ENCODE data around the gene TYK2. TPM values are rescaled to one million over a fixed set of nuclear protein-coding genes. Genes with fewer than 3 reads are reported as not detected.
A peak's percentile ranks its signal among the peaks of the same experiment; 100 is the strongest.

The TYK2 gene
- total and polyA plus RNA-seq, 7 experiments from 2014 or later = 45.4 to 346 (median 273) TPM

- H3K27me3 ChIP-seq (ENCODE audit: control insufficient read depth in 2 of 2, insufficient read depth in 2 of 2, low read length in 2 of 2) = no peaks in the 10 kb centered on the region
- ChIA-PET CTCF (no interaction called here), POLR2A (no interaction called here)
- H3K36me3 Mint-ChIP-seq = peaks cover 0 to 13% (median 0%) of the 10 kb centered on the region in 5 donors
- H3K27ac Mint-ChIP-seq = no peak overlapping the region
- peaks cover 0 to 2% (median 0%) of the 10 kb centered on the region in 11 donors for H3K9me3 Mint-ChIP-seq
- intact Hi-C loops (cut with micrococcal nuclease) = no loop called here
- no peaks in the 10 kb centered on the region for H3K27me3 Mint-ChIP-seq
- H3K4me1 Mint-ChIP-seq = peaks cover 5 to 22% (median 12%) of the 10 kb centered on the region in 7 donors
- DNase-seq (no peak), ATAC-seq (no peak)
- H3K4me3 Mint-ChIP-seq = peak overlapping the region in 1 of 10 donors; percentile 37
- no peak overlapping the region for H3K27ac ChIP-seq (ENCODE audit: low read depth, low read length)
- no peak overlapping the region for H3K4me3 ChIP-seq (ENCODE audit: low read length)
- H3K9me3 ChIP-seq (ENCODE audit: control insufficient read depth in 2 of 3, low read length in 3 of 3) = no peaks in the 10 kb centered on the region
- H3K36me3 ChIP-seq (ENCODE audit: control insufficient read depth in 2 of 3, insufficient read depth in 3 of 3, low read length in 3 of 3) = peaks cover 4 to 90% (median 31%) of the 10 kb centered on the region in 3 experiments
- H3K4me1 ChIP-seq (ENCODE audit: control insufficient read depth in 2 of 2, insufficient read depth in 2 of 2, low read length in 2 of 2) = peaks cover 10 to 15% of the 10 kb centered on the region in 2 donors
Observed at GRCh38 chr19:10327793-10328192, 52.6 kb downstream of the TYK2 start.

GRCh38 chr19:10325732-10326131 is 54.6 kb downstream of the TYK2 start:
- Mint-ChIP-seq H3K27ac (no peak overlapping the region), H3K27me3 (no peaks in the 10 kb centered on the region), H3K9me3 (no peaks in the 10 kb centered on the region), H3K4me1 (peaks cover 0 to 9% (median 3%) of the 10 kb centered on the region in 7 donors), H3K4me3 (no peak overlapping the region), H3K36me3 (peaks cover 5 to 13% (median 5%) of the 10 kb centered on the region in 5 donors)
- ATAC-seq (no peak), DNase-seq (no peak)
- intact Hi-C loops (cut with micrococcal nuclease) = no loop called here
- H3K9me3 ChIP-seq (ENCODE audit: control insufficient read depth in 2 of 3, low read length in 3 of 3) = no peaks in the 10 kb centered on the region
- CTCF ChIA-PET = interaction anchor here (1.2 kb wide), 1 partner anchor 40 kb away, joined by 5 read pairs; no protein-coding TSS in a partner anchor
- no peaks in the 10 kb centered on the region for H3K4me1 ChIP-seq (ENCODE audit: control insufficient read depth in 2 of 2, insufficient read depth in 2 of 2, low read length in 2 of 2)
- peaks cover 4 to 99% (median 31%) of the 10 kb centered on the region in 3 experiments for H3K36me3 ChIP-seq (ENCODE audit: control insufficient read depth in 2 of 3, insufficient read depth in 3 of 3, low read length in 3 of 3)
- H3K27me3 ChIP-seq (ENCODE audit: control insufficient read depth in 2 of 2, insufficient read depth in 2 of 2, low read length in 2 of 2) = no peaks in the 10 kb centered on the region
- no peak overlapping the region for H3K4me3 ChIP-seq (ENCODE audit: low read length)
- POLR2A ChIA-PET = interaction anchor here (1.0 kb wide), 1 partner anchor 12 kb away, joined by 3 read pairs; no protein-coding TSS in a partner anchor
- H3K27ac ChIP-seq (ENCODE audit: low read depth, low read length) = no peak overlapping the region

DNA sequence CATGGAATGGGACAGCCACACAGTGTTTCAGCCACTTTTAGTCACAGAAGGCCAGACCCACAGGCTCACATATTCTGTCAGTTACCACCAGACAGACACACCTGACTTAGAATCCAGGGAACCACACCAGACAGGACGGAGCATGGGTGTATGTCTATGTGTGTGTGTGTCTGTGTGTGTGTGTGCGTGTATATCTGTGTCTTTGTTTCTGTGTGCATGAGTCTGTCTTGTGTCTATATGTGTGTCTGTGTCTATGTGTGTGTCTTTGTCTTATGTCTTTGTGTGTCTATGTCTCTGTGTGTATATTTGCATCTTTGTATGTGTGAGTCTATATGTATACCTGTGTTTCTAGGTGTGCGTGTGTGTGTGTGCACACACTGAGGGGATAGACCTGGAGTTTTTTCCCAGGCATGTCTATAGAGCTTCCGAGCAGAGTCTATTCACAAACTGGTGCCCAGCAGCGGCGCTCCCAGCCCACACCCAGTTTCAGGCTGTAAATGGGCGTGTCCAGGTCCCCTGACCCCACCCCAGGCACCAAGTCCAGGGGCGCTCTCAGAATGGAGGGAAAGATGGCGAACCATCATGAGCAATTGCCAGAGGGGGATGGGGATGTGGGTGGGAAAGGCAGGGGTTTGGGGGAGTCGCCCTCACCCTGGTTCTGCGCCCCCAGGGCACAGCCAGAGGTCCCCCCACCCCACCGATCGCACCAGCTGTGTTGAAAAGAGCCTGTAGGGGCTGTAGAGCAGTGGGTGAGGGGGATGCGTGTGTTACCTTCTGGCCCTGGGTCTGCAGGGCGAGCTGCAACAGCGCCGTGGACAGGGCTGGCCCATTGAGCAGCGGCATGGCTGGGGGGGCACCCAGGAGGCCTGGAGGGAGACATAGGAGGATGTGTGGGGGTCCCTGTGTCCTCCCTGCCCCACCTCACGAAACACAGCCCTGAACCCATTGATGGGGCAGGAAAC is 58.2 kb downstream of the TYK2 start:
- no peaks in the 10 kb centered on the region for H3K9me3 ChIP-seq (ENCODE audit: control insufficient read depth in 2 of 3, low read length in 3 of 3)
- POLR2A ChIA-PET = no interaction called here
- Mint-ChIP-seq H3K4me3 (peak overlapping the region in 1 of 10 donors; percentile 14), H3K27ac (peak overlapping the region in 2 of 9 donors; percentile 1 to 56), H3K9me3 (no peaks in the 10 kb centered on the region), H3K27me3 (no peaks in the 10 kb centered on the region), H3K36me3 (peaks cover 5 to 14% (median 9%) of the 10 kb centered on the region in 5 donors), H3K4me1 (peaks cover 0 to 3% (median 0%) of the 10 kb centered on the region in 7 donors)
- DNase-seq (no peak), ATAC-seq (no peak)
- no peak overlapping the region for H3K4me3 ChIP-seq (ENCODE audit: low read length)
- no peaks in the 10 kb centered on the region for H3K27me3 ChIP-seq (ENCODE audit: control insufficient read depth in 2 of 2, insufficient read depth in 2 of 2, low read length in 2 of 2)
- no peak overlapping the region for H3K27ac ChIP-seq (ENCODE audit: low read depth, low read length)
- H3K36me3 ChIP-seq (ENCODE audit: control insufficient read depth in 2 of 3, insufficient read depth in 3 of 3, low read length in 3 of 3) = peaks cover 7 to 97% (median 14%) of the 10 kb centered on the region in 3 experiments
- no peaks in the 10 kb centered on the region for H3K4me1 ChIP-seq (ENCODE audit: control insufficient read depth in 2 of 2, insufficient read depth in 2 of 2, low read length in 2 of 2)
- CTCF ChIA-PET = no interaction called here
- intact Hi-C loops (cut with micrococcal nuclease) = no loop called here

DNA sequence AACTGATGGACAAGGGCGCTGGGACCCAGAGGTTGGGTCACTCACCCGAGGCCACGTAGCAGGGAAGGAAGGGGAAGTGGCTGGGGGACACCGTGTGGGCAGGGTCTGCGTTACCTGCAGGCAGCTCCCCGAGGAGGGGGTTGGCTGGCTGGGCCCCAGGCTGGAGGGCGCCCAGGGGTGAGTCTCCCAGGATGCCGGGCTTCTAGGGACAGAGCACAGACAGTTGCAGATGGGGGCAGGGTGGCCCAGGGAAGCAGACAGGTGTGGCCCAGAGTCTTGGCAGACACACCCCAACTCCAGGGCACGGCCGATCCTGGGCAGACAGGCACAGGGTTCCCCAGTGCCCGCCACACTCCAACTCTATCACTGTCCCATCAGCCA is 59.0 kb downstream of the TYK2 start:
- intact Hi-C loops (cut with micrococcal nuclease) = no loop called here
- Histone ChIP-seq H3K27me3 (ENCODE audit: control insufficient read depth in 2 of 2, insufficient read depth in 2 of 2, low read length in 2 of 2) (no peaks in the 10 kb centered on the region), H3K27ac (ENCODE audit: low read depth, low read length) (no peak overlapping the region), H3K36me3 (ENCODE audit: control insufficient read depth in 2 of 3, insufficient read depth in 3 of 3, low read length in 3 of 3) (peaks cover 7 to 97% (median 11%) of the 10 kb centered on the region in 3 experiments), H3K4me3 (ENCODE audit: low read length) (no peak overlapping the region), H3K4me1 (ENCODE audit: control insufficient read depth in 2 of 2, insufficient read depth in 2 of 2, low read length in 2 of 2) (no peaks in the 10 kb centered on the region), H3K9me3 (ENCODE audit: control insufficient read depth in 2 of 3, low read length in 3 of 3) (no peaks in the 10 kb centered on the region)
- no peaks in the 10 kb centered on the region for H3K9me3 Mint-ChIP-seq
- no peak overlapping the region for H3K27ac Mint-ChIP-seq
- DNase-seq (no peak), ATAC-seq (no peak)
- POLR2A ChIA-PET = no interaction called here
- no peak overlapping the region for H3K4me3 Mint-ChIP-seq
- H3K36me3 Mint-ChIP-seq = peaks cover 5 to 14% (median 9%) of the 10 kb centered on the region in 5 donors
- CTCF ChIA-PET = no interaction called here
- H3K4me1 Mint-ChIP-seq = peaks cover 0 to 4% (median under 1%) of the 10 kb centered on the region in 7 donors
- no peaks in the 10 kb centered on the region for H3K27me3 Mint-ChIP-seq

- H3K9me3 Mint-ChIP-seq = no peaks in the 10 kb centered on the region
- Histone ChIP-seq H3K27me3 (ENCODE audit: control insufficient read depth in 2 of 2, insufficient read depth in 2 of 2, low read length in 2 of 2) (no peaks in the 10 kb centered on the region), H3K4me1 (ENCODE audit: control insufficient read depth in 2 of 2, insufficient read depth in 2 of 2, low read length in 2 of 2) (peaks cover 0 to 5% of the 10 kb centered on the region in 2 donors), H3K9me3 (ENCODE audit: control insufficient read depth in 2 of 3, low read length in 3 of 3) (no peaks in the 10 kb centered on the region), H3K4me3 (ENCODE audit: low read length) (no peak overlapping the region), H3K36me3 (ENCODE audit: control insufficient read depth in 2 of 3, insufficient read depth in 3 of 3, low read length in 3 of 3) (peaks cover 7 to 93% (median 11%) of the 10 kb centered on the region in 3 experiments), H3K27ac (ENCODE audit: low read depth, low read length) (no peak overlapping the region)
- H3K4me1 Mint-ChIP-seq = peaks cover 3 to 10% (median 5%) of the 10 kb centered on the region in 7 donors
- no peaks in the 10 kb centered on the region for H3K27me3 Mint-ChIP-seq
- DNase-seq = no peak
- intact Hi-C loops (cut with micrococcal nuclease) = no loop called here
- peaks cover 5 to 14% (median 10%) of the 10 kb centered on the region in 5 donors for H3K36me3 Mint-ChIP-seq
- H3K4me3 Mint-ChIP-seq = no peak overlapping the region
- ChIA-PET CTCF (interaction anchor here (0.7 kb wide), 1 partner anchor 153 kb away, joined by 3 read pairs; no protein-coding TSS in a partner anchor), POLR2A (interaction anchor here (0.8 kb wide), 1 partner anchor 13 kb away, joined by 3 read pairs; no protein-coding TSS in a partner anchor)
- no peak for ATAC-seq
- no peak overlapping the region for H3K27ac Mint-ChIP-seq
Observed at GRCh38 chr19:10320602-10321416, 59.6 kb downstream of the TYK2 start.
